T-helper 1 cell treated with Interleukin-12 subunit alpha and Interleukin-12 subunit beta and Interleukin-4 antibody, amounts not matched to agents 30 μg/mL and 1 μg/mL, for 36 hours (primary cell): ENCODE measurements around the gene PLB1.

Experiments used
- H3K27ac Mint-ChIP-seq: one replicate; pipeline ENCODE4 v1.8.0; 2021; ENCODE audit warnings: mild to moderate bottlenecking, mixed read lengths
- H3K27me3 Mint-ChIP-seq: one replicate; pipeline ENCODE4 v1.8.0; 2021; ENCODE audit warnings: low read depth, mixed read lengths
- H3K36me3 Mint-ChIP-seq: one replicate; pipeline ENCODE4 v1.8.0; 2021; ENCODE audit warnings: low read depth, mixed read lengths
- H3K4me1 Mint-ChIP-seq: one replicate; pipeline ENCODE4 v1.8.0; 2021; ENCODE audit warnings: low read depth, mixed read lengths
- H3K4me3 Mint-ChIP-seq: one replicate; pipeline ENCODE4 v1.8.0; 2021; ENCODE audit warnings: mild to moderate bottlenecking, moderate library complexity, mixed read lengths
- H3K9me3 Mint-ChIP-seq: one replicate; pipeline ENCODE4 v1.8.0; 2021; ENCODE audit warnings: mixed read lengths

PLB1 gene

DNA sequence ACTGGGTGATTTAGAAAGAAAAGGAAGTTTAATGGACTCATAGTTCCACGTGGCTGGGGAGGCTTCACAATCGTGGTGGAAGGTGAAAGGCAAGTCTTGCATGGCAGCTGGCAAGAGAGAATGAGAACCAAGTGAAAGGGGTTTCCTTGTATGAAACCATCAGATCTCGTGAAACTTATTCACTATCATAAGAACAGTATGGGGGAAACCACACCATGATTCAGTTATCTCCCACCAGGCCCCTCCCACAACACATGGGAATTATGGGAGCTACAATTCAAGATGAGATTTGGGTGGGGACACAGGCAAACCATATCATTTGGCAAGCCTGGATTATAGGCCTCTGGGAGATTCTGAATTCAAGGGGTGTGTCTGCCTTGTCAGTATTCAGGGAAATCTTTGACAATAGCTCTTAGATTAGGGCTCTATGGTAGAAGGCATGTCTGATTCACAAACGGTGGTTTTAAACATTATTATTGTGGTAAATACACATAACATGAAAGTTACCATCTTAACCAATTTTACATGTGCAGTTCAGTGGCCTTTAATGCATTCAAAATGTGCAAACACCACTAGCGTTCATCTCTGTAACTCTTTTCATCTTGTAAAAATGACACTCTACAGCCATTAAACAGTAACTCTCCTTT is 15.3 kb upstream of the PLB1 start:
- no peak overlapping the region for H3K27ac Mint-ChIP-seq
- peaks cover under 1% of the 10 kb centered on the region for H3K9me3 Mint-ChIP-seq
- no peaks in the 10 kb centered on the region for H3K4me1 Mint-ChIP-seq
- peaks cover 8% of the 10 kb centered on the region for H3K27me3 Mint-ChIP-seq
- H3K4me3 Mint-ChIP-seq: no peak overlapping the region
- no peaks in the 10 kb centered on the region for H3K36me3 Mint-ChIP-seq

DNA sequence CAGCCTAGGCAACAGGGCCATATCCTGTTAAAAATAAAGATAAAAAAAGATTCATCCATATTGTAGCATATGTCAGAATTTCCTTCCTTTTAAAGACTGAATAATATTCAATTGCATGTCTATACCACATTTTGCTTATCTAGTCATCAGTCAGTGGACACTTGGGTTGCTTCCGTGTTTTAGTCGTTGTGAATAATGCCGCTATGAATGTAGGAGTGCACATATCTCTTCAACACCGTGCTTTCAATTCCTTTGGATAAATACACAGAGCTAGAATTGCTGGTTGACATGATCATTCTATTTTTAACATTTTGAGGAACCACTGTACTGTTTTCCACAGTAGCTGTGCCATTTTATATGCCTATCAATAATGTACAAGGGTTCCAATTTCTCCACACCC is 14.0 kb upstream of the PLB1 start:
- Mint-ChIP-seq H3K27ac (no peak overlapping the region), H3K9me3 (no peaks in the 10 kb centered on the region)

DNA sequence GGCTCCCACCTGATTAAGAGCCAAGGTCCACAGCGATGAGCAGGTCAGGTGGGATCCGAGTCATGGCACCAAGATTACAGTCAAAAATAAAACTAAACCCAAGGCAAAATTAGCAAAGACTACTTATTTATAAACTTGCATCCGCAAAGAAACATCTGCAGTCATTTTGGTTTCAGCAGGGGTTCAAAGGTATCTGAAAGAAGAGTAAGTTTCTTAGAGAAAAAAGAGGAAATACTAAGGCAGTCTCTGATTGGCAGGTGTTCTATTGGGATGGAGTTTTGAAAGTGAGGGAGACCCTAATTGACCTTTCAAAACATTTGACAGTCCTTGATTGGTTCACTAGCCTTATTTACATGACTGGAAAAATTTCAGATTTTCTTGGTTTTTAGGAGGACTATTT is 11.0 kb upstream of the PLB1 start:
- H3K36me3 Mint-ChIP-seq: no peaks in the 10 kb centered on the region
- no peak overlapping the region for H3K4me3 Mint-ChIP-seq
- no peaks in the 10 kb centered on the region for H3K4me1 Mint-ChIP-seq
- H3K27me3 Mint-ChIP-seq: no peaks in the 10 kb centered on the region
- no peak overlapping the region for H3K27ac Mint-ChIP-seq
- no peaks in the 10 kb centered on the region for H3K9me3 Mint-ChIP-seq

More for the DNA sequence above, 14.0 kb upstream of the PLB1 start:
- Mint-ChIP-seq H3K36me3 (no peaks in the 10 kb centered on the region), H3K27me3 (peaks cover 8% of the 10 kb centered on the region), H3K4me1 (no peaks in the 10 kb centered on the region), H3K4me3 (no peak overlapping the region)

DNA sequence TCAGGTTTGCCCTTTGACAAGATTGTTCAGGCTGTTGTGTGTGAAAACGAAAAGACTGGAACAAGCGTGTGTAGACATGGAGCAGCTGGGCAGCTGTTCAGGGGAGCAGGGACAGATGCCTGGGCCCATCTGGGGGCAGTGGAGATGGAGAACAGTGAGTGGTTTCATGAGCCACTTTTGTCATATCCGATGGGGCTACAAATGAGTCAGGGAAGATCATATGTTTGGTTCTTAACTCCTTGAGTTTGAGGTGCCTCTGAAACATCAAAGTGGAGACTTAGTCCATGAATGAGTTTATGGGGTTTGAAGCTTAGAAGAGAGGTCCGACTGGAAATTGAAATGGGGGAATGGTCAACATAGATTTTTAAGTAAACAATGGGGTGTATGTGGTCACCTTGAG is 9.3 kb upstream of the PLB1 start:
- H3K9me3 Mint-ChIP-seq: no peaks in the 10 kb centered on the region
- no peak overlapping the region for H3K27ac Mint-ChIP-seq
- H3K36me3 Mint-ChIP-seq: no peaks in the 10 kb centered on the region
- no peak overlapping the region for H3K4me3 Mint-ChIP-seq
- no peaks in the 10 kb centered on the region for H3K4me1 Mint-ChIP-seq
- H3K27me3 Mint-ChIP-seq: peaks cover 3% of the 10 kb centered on the region

DNA sequence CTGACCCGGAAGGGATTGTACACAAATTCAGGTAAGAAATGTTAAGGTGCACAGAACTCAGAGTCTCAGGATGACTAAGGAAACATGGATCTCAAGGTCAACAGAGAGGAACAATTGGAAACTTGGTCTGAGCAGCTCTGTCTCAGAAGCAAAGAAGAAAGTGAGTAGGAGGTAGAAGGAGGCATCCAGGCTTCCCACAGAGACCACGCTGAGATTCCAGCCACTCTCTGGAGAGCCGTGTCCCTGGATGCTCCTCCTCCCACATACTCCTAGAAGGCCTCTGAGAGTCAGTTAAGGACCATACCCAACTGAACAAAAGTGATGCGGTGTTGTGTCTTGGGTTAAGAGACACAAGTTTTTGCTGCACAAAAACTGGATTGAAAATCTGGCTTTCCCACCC is 8.6 kb upstream of the PLB1 start:
- H3K4me1 Mint-ChIP-seq: no peaks in the 10 kb centered on the region
- peaks cover 3% of the 10 kb centered on the region for H3K27me3 Mint-ChIP-seq
- no peaks in the 10 kb centered on the region for H3K9me3 Mint-ChIP-seq
- H3K27ac Mint-ChIP-seq: no peak overlapping the region
- H3K36me3 Mint-ChIP-seq: no peaks in the 10 kb centered on the region
- no peak overlapping the region for H3K4me3 Mint-ChIP-seq

DNA sequence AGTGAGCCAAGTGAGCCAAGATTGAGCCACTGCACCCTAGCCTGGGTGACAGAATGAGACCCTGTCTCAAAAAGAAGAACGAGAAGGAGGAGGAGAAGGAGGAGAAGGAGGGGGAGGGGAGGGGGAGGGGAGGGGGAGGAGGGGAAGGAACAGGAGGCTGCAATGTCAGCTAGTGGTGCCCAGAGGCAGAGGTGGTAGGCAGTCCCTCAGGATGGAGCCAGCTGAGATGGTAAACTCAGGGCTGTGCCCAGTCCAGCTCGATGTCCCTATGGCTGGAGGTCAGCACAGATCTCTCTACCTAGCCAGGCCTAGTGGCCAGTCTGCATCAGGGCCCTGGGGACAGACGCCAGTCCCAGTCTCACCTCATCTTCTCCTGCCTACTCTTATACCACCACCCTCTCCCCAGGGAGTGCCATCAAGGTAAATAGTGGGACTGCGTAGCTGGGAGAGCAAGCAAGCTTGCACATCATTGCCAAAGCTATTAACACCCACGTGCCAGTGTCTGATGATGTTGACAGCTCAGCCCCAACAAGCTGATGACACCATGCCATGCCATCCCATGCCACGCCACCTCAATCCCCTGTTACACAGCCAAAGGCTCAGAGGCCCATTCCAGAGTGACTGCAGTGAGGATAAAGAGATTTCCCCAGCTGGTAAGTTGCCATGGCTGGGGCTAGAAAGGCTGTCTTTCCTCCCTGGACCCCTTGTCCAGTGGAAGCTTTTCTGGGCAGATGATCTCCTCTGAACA is 7.6 kb upstream of the PLB1 start:
- Mint-ChIP-seq H3K27me3 (peaks cover 3% of the 10 kb centered on the region), H3K36me3 (no peaks in the 10 kb centered on the region)

DNA sequence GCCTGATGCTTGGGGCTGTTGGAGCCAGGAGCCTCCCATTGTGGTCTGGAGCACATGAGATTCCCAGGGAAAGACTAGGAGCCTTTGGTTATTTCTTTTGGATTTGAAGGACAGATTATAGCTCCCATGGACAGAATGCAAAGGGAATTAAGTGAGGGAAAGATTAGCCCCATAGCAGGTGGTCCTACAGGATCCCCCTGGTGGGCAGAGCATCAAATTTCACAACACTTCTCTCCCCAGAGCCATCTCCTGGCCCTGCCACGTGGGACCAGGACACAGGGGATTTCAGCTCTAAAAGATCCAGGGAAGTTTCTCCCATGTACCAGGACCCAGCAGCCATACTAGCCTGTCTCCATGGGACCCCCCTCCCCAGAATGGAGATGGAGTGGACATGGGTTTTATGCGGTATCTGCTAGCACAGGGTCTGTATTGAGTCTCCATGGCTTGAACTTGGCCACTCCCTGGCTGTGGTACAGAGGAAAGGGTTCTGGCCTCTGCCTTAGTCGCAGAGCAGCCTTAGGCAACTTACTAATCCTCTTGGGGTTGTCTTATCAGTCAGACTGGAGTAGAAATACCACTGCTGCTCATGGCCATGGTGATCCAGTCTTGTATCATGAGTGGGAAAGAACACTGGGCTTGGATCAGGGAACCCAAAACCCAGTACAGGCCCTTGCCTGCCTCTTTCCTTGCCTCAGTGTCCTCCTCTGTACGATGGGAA is 6.8 kb upstream of the PLB1 start:
- no peaks in the 10 kb centered on the region for H3K36me3 Mint-ChIP-seq
- peaks cover 3% of the 10 kb centered on the region for H3K27me3 Mint-ChIP-seq
- no peaks in the 10 kb centered on the region for H3K4me1 Mint-ChIP-seq
- H3K4me3 Mint-ChIP-seq: no peak overlapping the region
- H3K9me3 Mint-ChIP-seq: no peaks in the 10 kb centered on the region
- H3K27ac Mint-ChIP-seq: no peak overlapping the region

More for the DNA sequence above, 7.6 kb upstream of the PLB1 start:
- no peak overlapping the region for H3K4me3 Mint-ChIP-seq
- H3K4me1 Mint-ChIP-seq: no peaks in the 10 kb centered on the region
- no peaks in the 10 kb centered on the region for H3K9me3 Mint-ChIP-seq
- no peak overlapping the region for H3K27ac Mint-ChIP-seq

DNA sequence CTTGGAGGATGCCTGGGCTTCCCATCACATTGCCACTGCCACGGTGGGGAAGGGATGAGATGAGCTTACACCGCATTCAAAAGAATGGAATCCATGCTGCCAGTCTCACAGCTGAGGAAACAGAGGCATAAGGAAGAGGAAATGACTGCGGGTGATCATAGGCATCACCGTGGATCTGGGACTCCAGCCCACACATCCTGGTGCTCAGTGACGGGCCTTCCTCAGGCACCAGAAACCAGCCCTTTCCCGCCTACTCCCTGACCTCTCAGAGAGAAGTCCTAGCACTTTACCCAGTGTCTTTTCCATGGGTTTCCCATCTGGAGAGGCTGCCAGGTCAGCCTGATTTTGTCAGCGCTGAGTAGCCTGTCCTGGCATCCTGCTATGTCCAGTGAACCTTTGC is 5.3 kb upstream of the PLB1 start:
- no peaks in the 10 kb centered on the region for H3K36me3 Mint-ChIP-seq
- no peaks in the 10 kb centered on the region for H3K9me3 Mint-ChIP-seq
- H3K27ac Mint-ChIP-seq: no peak overlapping the region
- no peaks in the 10 kb centered on the region for H3K4me1 Mint-ChIP-seq
- no peak overlapping the region for H3K4me3 Mint-ChIP-seq
- peaks cover 4% of the 10 kb centered on the region for H3K27me3 Mint-ChIP-seq

DNA sequence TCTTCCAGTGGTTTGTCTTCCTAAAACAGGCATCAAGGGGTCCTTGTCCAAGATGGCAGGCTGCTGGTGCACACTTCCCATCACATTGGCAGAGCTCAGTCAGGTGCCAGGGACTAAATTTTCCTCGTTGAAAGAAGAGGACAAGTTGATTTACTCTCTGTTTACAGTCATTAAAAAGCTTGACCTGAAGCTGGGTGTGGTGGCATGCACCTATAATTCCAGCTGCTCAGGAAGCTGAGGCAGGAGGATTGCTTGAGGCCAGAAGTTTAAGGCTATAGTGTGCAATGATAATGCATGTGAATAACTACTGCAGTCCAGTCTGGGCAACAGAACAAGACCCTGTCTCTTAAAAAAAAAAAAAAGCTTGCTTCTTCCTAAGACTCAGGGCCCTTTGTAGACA is 3.6 kb upstream of the PLB1 start:
- Mint-ChIP-seq H3K4me1 (no peaks in the 10 kb centered on the region), H3K27me3 (peaks cover 16% of the 10 kb centered on the region)

DNA sequence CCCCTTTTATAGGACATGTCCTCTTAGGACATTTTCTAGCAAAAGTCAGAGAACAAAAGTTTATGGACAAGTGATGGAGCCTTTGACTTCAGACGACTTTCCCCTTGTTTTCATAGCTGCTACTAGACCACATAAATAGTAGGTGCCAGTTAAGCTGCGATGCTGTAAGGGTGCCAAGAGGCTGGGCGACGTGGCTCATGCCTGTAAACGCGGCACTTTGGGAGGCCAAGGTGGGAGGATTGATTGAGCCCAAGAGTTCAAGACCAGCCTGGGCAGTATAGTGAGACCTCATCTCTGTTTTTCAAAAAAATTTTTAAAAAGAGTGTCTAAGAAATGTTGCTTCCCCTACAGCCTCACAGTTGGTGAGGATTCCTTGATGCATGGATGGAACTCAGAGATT is 2.2 kb upstream of the PLB1 start:
- no peaks in the 10 kb centered on the region for H3K9me3 Mint-ChIP-seq
- H3K27ac Mint-ChIP-seq: no peak overlapping the region
- no peak overlapping the region for H3K4me3 Mint-ChIP-seq
- peaks cover 27% of the 10 kb centered on the region for H3K27me3 Mint-ChIP-seq
- no peaks in the 10 kb centered on the region for H3K4me1 Mint-ChIP-seq
- H3K36me3 Mint-ChIP-seq: no peaks in the 10 kb centered on the region

More for the DNA sequence above, 3.6 kb upstream of the PLB1 start:
- Mint-ChIP-seq H3K36me3 (no peaks in the 10 kb centered on the region), H3K9me3 (no peaks in the 10 kb centered on the region), H3K4me3 (no peak overlapping the region), H3K27ac (no peak overlapping the region)

DNA sequence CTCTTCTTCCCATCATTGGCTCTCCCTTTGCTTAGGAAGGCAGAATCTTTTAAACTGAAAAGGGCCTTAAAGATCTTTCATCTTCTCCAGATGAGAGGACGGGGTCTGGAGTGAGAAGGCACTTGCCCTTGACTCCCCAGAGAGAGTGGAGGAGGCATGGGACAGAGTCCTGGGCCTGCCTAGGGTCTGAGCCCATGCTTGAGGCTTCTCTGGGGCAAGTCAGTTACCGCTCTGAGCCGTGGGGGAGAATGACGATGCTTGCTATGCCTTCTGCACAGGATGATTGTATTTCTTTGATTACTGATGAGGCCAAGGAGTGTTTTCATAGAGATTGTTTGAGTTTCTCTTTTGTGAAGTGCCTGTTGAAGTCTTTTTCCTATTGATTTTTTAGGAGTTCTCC is 921 bp downstream of the PLB1 start:
- no peak overlapping the region for H3K4me3 Mint-ChIP-seq
- H3K36me3 Mint-ChIP-seq: no peaks in the 10 kb centered on the region
- H3K27ac Mint-ChIP-seq: no peak overlapping the region
- peaks cover 49% of the 10 kb centered on the region for H3K27me3 Mint-ChIP-seq
- H3K4me1 Mint-ChIP-seq: no peaks in the 10 kb centered on the region
- no peaks in the 10 kb centered on the region for H3K9me3 Mint-ChIP-seq

DNA sequence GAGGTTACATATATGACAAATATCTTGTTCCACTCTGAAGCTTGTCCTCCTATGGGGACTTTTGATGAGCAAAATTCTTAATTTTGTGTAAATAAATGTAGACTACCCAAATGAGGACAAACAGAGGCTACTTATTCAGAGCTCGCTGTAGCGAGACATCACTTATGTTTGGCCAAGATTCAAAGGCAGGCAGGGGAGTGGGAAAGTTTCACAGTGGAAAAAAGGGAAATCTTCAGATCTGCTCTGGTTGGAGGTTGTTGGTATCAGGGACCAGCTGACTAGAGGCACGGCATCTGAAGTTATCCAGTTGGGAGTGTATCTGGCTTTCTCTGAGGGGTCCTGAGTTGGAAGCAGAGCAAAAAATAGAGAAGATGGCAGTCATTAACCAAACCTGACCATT is 1.3 kb downstream of the PLB1 start:
- H3K27ac Mint-ChIP-seq: no peak overlapping the region
- no peaks in the 10 kb centered on the region for H3K36me3 Mint-ChIP-seq
- H3K4me3 Mint-ChIP-seq: no peak overlapping the region
- H3K27me3 Mint-ChIP-seq: peaks cover 51% of the 10 kb centered on the region
- no peaks in the 10 kb centered on the region for H3K4me1 Mint-ChIP-seq
- H3K9me3 Mint-ChIP-seq: no peaks in the 10 kb centered on the region

DNA sequence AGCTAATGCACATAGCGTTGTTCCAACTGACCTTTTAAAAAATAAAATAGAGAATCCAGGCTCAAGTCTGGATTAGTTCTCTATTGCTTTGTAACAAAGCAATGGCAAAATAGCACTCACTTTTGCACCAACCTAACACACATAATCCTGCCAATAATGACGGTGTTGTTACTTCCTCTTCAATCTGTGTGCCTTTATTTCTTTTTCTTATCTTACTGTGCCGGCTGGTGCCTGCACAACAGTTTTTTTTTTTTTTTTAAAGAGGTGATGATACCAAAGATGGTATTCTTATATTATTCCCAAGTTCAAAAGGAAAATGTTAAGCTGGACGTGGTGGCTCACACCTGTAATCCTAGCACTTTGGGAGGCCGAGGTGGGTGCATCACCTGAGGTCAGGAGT is 3.4 kb downstream of the PLB1 start:
- H3K9me3 Mint-ChIP-seq: no peaks in the 10 kb centered on the region
- no peak overlapping the region for H3K4me3 Mint-ChIP-seq
- H3K36me3 Mint-ChIP-seq: no peaks in the 10 kb centered on the region
- H3K4me1 Mint-ChIP-seq: no peaks in the 10 kb centered on the region
- H3K27ac Mint-ChIP-seq: no peak overlapping the region
- H3K27me3 Mint-ChIP-seq: peaks cover 51% of the 10 kb centered on the region

DNA sequence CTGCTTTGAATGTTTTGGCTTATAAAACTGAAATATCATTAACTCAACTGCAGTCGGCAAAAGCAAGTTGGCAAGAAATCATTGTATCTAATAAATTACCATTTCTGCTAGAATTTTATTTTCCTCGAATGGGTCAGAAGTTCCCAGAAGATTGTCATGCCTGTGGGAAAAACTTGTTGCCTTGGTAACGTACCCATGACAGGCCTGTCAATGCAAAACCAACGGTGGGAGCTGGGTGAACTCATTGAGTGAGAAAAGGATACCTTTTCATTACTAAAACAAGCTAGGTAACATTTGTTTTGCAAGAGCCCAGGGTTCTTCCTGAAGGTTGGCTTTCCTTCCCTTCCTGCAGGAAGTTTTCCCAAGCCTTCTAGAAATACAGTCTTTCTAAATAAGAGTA is 9.5 kb downstream of the PLB1 start:
- H3K4me1 Mint-ChIP-seq: peaks cover 11% of the 10 kb centered on the region
- no peaks in the 10 kb centered on the region for H3K36me3 Mint-ChIP-seq
- H3K27ac Mint-ChIP-seq: no peak overlapping the region
- peaks cover 30% of the 10 kb centered on the region for H3K27me3 Mint-ChIP-seq
- no peaks in the 10 kb centered on the region for H3K9me3 Mint-ChIP-seq
- H3K4me3 Mint-ChIP-seq: no peak overlapping the region
